ENCODE results near the gene NCAM2.

DNA sequence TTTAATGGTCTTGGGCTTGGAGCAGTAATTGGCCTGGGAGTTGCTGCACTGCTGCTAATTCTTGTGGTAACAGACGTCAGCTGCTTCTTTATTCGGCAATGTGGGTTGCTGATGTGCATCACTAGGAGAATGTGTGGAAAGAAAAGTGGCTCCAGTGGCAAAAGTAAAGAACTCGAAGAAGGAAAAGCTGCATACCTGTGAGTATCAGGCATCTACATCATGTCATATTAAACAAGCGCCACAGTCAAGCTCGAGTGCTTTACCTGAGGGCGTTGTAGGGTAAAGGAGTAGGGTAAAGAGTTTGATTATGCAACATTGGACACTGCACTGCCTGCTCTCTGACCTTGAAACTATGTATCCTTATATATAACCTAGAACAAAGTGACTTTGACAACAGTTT lies 510.6 kb downstream of the NCAM2 start:
- no peak for TF ChIP-seq EP300 (IDR thresholded peaks at IDR 0.05; ENCODE audit: borderline replicate concordance in 1 of 2, low read depth in 2 of 2, low read length in 2 of 2)
- TF ChIP-seq, protein P1, sequence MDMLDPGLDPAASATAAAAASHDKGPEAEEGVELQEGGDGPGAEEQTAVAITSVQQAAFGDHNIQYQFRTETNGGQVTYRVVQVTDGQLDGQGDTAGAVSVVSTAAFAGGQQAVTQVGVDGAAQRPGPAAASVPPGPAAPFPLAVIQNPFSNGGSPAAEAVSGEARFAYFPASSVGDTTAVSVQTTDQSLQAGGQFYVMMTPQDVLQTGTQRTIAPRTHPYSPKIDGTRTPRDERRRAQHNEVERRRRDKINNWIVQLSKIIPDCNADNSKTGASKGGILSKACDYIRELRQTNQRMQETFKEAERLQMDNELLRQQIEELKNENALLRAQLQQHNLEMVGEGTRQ (IDR thresholded peaks at IDR 0.05; ENCODE audit: low read length), result no peak
- TF ChIP-seq, protein P2, sequence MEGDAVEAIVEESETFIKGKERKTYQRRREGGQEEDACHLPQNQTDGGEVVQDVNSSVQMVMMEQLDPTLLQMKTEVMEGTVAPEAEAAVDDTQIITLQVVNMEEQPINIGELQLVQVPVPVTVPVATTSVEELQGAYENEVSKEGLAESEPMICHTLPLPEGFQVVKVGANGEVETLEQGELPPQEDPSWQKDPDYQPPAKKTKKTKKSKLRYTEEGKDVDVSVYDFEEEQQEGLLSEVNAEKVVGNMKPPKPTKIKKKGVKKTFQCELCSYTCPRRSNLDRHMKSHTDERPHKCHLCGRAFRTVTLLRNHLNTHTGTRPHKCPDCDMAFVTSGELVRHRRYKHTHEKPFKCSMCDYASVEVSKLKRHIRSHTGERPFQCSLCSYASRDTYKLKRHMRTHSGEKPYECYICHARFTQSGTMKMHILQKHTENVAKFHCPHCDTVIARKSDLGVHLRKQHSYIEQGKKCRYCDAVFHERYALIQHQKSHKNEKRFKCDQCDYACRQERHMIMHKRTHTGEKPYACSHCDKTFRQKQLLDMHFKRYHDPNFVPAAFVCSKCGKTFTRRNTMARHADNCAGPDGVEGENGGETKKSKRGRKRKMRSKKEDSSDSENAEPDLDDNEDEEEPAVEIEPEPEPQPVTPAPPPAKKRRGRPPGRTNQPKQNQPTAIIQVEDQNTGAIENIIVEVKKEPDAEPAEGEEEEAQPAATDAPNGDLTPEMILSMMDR (IDR thresholded peaks at IDR 0.05; ENCODE audit: control extremely low read depth in 1 of 3, insufficient read depth in 1 of 3, low read depth in 1 of 3, low read length in 3 of 3), result no peak
- TF ChIP-seq POLR2AphosphoS5 (IDR thresholded peaks at IDR 0.05; ENCODE audit: low read depth, low read length), result no peak
- TF ChIP-seq YY1 (IDR thresholded peaks at IDR 0.05; ENCODE audit: low read depth, low read length), result no peak
- TF ChIP-seq TAF1 (IDR thresholded peaks at IDR 0.05; ENCODE audit: low read depth, low read length), result no peak
- TF ChIP-seq TEAD4 (IDR thresholded peaks at IDR 0.05; ENCODE audit: low read depth, low read length), result no peak
- TF ChIP-seq KDM4A (IDR thresholded peaks at IDR 0.05; ENCODE audit: low read depth, low read length, severe bottlenecking), result no peak
- TF ChIP-seq POLR2A (IDR thresholded peaks at IDR 0.05; ENCODE audit: control extremely low read depth in 1 of 2, low read depth in 2 of 2, low read length in 2 of 2), result no peak
- TF ChIP-seq HDAC2 (IDR thresholded peaks at IDR 0.05; ENCODE audit: borderline replicate concordance in 1 of 2, low read depth in 2 of 2, low read length in 2 of 2), result no peak
- TF ChIP-seq, protein P3, sequence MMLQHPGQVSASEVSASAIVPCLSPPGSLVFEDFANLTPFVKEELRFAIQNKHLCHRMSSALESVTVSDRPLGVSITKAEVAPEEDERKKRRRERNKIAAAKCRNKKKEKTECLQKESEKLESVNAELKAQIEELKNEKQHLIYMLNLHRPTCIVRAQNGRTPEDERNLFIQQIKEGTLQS (IDR thresholded peaks at IDR 0.05; ENCODE audit: insufficient read depth, low read depth, low read length), result no peak
- TF ChIP-seq, protein P4, sequence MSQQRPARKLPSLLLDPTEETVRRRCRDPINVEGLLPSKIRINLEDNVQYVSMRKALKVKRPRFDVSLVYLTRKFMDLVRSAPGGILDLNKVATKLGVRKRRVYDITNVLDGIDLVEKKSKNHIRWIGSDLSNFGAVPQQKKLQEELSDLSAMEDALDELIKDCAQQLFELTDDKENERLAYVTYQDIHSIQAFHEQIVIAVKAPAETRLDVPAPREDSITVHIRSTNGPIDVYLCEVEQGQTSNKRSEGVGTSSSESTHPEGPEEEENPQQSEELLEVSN (IDR thresholded peaks at IDR 0.05), result no peak
- no peak for TF ChIP-seq RAD21 (IDR thresholded peaks at IDR 0.05 in 1 of 2, conservative IDR thresholded peaks at IDR 0.05 in 1 of 2; ENCODE audit: low read depth in 2 of 2, low read length in 2 of 2)
- TF ChIP-seq KDM1A (IDR thresholded peaks at IDR 0.05; ENCODE audit: borderline replicate concordance, low read length), result no peak
